DMS53 (cell line): ENCODE results near the gene RABL2A.
"Not testable (repeated sequence)": the region's sequence is repeated elsewhere in the genome, so short reads cannot be mapped to it uniquely, and the experiment has no call there.

Experiments used
- DNase-seq: peaks from one replicate; lab custom pipeline; 2025; lab: John Stamatoyannopoulos, UW

Gene RABL2A

GRCh38 chr2:113685471-113685870 is 58.4 kb downstream of the RABL2A start:
- DNase-seq, result no peak

DNA sequence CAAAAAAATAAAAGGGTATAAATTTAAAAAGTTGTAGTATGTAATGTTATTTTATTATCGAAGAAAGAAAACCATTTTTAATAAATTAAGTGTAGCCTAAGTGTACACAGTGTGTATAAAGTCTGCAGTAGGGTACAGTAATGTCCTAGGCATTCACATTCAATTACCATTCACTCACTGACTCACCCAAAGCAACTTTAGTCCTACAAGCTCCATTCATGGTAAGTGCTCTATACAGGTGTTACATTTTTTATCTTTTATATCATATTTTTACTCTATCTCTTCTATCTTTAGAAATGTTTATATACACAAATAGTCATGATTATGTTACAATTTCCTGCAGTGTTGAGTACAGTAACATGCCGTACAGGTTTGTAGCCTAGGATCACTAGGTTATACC is 59.5 kb downstream of the RABL2A start:
- DNase-seq, result no peak

GRCh38 chr2:113690871-113691270 is 63.8 kb downstream of the RABL2A start:
- DNase-seq, result not testable (repeated sequence)
